Activated CD4-positive, CD25-positive, alpha-beta regulatory T cell treated with anti-CD3 and anti-CD28 coated beads, Interleukin-2, amount 50 U/mL, for 16 hours (primary cell): ENCODE measurements around the gene MVD.
A peak's percentile ranks its signal among the peaks of the same experiment; 100 is the strongest.
"Not testable (repeated sequence)": the region's sequence is repeated elsewhere in the genome, so short reads cannot be mapped to it uniquely, and the experiment has no call there.

ENCODE experiments used
- DNase-seq: peaks from one replicate; pipeline ENCODE4 v3.0.0-alpha.2; 2020; ENCODE audit warnings: low read depth, low spot score

MVD gene

DNA sequence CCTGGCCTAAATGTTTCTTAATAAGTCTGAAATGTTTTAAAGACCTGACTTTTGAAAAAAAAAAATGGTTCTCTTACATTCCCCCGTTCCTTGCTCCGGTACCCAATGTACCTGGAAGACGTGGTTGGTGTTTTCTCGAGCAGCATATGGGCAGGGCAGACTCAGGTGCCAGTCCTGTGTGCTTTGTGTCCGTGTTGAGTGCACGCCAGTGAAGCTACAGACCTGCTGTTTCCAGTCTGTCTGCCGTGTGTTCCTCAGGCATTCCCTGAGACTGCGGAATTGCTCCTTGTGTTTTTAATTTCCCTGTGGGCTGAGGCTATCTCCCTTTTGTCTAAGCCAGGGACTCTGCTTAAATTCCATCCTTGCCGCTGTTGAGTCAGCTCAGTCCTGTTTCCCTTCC is 36.2 kb downstream of the MVD start:
- no peak for DNase-seq

DNA sequence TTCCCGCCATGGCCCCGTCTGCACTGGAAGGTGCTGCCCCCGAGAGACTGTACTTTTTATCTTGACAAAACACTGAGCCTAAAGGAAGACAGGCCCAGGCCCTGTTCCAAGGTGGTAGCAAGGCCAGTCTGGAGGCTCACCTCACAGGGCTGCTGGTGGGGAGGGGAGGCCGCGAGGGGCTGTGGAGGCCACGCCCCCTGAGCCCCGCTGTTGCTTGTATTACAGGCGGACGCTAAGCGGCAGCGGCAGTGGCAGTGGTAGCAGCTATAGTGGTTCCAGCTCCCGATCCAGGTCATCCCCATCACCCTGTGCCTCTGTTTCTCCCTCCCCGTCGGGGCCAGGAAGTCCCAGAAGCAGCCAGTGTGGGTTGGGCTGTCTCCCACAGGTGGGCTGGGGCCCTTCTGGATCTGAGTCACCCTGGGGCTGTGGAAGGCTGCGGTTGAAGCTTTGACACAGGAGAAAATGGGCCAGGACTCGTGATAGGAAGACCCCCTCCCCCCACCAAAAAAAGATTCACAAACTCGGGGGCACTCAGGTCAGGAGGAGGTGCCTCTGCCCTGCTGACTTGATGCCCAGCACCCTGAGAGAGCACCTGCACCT is 37.8 kb downstream of the MVD start:
- DNase-seq = no peak

DNA sequence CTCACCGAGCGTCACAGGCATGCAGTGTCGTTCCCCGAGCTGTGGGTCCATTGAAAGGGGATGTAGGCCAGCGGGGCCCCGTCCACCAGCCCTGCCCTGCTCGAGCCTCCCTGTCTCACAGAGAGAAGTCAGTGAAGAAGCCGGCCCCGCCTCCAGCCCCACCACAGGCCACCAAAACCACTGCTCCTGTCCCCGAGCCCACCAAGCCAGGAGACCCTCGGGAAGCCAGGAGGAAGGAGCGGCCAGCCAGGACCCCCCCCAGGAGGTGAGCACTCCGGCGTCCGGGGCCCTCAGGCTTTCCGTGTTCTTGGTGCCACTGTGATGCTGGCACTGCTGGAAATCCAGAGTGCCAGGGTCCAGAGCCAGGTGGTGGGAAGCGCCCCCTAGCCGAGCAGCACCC is 38.4 kb downstream of the MVD start:
- DNase-seq = no peak

DNA sequence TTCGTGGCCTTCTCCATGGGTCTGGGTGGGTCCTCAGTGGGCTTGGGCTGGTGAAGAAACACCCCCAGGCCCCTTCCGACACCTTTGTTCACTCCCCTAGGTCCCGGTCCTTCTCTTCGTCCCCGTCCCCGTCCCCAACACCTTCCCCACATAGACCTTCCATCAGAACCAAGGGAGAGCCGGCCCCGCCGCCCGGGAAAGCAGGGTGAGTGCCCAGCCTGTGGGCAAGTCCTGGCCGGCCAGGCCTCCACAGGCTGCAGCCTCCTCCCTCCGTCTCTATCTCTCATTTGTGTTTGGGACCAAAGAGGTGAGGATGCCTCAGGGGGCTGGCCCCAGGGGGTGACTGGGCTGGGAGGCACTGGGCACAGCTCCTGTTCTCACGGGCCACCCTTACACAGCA is 39.0 kb downstream of the MVD start:
- DNase-seq = no peak

DNA sequence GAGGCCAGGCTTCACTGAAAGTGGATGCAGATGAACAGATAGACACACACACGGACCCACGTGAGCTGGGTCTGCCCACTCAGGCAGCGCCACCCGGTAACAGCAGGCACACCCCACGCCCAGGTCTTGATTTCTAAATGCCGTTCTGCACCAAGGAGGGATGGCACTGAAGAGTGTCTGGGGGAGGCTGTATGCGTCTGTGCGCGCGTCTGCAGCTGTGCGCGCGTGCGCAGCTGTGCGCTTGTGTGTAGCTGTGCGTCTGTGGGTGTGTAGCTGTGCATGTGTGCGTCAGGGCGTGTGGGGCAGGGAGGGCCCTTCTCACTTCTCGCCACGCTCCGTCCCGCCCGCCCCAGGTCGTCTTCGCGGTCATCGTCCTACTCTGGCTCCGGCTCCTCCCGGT is 40.0 kb downstream of the MVD start:
- no peak for DNase-seq

DNA sequence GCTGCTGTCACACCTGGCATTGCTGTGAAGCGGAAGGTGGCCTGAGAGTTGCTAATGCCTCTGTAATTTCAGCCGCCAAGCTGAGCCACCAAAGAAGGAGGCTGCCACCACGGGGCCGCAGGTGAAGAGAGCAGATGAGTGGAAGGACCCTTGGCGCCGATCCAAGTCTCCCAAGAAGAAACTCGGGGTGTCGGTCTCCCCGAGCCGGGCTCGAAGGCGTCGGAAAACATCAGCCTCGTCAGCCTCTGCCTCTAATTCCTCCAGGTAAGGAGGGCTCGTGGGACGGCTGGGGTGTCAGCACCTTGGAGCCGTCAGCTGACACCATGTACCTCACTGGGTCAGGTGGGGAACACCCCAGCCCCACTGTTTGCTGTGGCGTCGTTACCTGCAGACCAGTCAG is 40.8 kb downstream of the MVD start:
- DNase-seq = no peak

DNA sequence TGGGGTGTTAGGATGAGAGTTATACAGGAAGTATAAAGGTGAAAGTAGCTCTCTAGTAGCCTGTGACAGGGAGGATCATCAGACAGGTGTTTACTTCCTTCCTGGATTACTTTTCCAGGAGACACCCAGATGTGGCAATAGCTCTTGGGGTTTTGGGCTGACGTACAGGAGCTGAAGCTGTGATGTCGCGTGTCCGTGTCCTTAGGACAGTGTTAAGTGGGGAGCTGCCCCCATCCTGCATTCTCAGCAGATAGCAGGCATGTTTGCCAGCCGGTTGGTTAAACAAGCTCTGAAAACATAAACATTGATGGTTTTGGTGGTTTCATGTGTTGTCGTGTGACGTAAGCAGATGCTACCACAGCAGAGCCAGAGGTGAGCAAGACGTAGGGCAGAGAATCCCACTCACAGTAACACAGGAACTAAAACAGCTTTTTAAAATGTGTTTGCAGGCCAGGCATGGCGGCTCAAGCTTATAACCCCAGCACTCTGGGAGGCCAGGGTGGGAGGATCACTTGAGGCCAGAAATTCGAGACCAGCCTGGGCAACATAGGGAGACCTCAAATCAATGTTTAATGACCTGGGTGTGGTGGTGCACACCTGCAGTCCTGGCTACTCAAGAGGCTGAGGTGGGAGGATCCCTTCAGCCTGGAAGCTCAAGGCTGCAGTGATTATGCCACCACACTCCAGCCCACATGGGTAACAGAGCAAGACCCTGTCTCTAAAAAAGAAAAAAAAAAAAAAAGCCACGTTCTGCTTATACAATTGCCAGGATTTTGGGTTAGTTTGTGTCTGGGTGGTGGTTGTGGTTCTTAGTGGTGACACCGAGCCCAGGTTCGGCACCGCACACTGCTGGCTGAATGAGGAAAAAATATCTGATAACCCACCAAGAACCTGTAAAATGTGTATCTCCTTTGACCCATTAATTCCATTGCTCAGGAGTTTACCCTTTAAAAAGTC is 42.8 kb downstream of the MVD start:
- peak; percentile 57 for DNase-seq

DNA sequence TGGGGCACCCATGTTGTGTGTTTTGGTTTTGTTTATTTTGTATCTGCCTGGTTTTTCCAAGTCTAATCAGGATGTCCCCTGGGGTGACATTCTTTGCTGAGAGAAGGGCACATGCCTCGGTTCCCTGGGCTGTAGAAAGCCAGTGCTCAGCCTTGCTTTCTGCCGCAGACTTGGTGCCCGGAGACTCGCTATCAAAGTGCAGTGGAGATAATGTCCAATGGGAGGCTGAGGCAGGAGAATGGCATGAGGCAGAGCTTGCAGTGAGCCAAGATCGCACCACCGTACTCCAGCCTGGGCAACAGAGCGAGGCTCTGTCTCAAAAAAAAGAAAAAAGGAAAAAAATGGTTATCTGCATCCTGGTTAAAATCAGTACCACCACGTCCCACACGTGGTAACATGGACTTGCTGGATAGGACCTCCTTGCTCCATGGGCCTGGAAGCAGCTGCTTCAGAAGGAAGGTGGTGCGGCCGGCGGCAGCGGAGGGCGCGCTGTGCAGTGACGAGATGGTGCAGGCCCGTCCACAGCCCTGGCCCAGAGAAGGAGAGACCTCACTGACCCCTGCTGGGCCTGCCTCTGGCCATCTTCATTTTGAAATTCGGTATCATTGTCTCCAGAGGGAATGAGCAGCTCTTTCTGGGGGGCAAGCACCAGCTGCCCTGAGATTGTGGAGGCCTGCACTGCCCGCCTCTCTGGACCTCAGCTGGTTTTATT is 43.8 kb downstream of the MVD start:
- no peak for DNase-seq

DNA sequence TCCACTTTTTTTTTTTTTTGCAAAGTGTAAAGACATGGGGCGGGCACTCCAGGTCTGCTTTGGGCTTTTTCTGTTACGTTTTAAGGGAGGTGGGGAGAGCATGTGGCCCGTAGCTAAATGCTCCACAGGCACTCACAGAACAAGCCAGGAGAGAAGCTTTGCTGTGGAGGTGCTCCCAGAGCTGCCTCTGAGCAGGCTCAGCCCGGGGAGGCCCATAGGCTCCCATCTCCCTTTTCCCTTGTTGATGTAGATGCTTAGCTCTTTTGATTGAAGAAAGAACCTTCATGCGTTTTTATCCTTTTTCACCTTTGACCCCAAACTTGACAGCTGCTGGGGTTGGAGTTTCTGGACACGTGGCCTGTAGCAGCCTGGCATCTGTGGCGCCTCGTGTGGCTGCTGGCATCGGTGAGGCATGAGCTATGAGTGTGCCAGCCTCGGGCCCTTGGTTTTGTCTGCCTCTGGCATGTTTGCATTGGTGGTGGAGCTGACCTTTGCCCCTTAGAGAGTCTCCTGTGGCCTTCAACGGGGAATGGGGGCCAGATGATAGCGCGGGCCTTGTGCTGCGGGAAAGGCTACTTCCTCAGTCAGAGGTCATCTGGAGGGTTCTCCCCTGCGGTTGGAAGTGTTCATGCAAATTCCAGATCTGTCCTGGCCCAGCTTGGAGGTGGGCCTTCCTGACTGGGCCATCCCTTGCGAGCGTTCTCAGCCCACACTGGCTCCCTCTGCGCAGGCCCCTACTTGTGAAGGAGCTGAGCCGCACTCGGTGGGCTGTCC is 44.5 kb downstream of the MVD start:
- no peak for DNase-seq

DNA sequence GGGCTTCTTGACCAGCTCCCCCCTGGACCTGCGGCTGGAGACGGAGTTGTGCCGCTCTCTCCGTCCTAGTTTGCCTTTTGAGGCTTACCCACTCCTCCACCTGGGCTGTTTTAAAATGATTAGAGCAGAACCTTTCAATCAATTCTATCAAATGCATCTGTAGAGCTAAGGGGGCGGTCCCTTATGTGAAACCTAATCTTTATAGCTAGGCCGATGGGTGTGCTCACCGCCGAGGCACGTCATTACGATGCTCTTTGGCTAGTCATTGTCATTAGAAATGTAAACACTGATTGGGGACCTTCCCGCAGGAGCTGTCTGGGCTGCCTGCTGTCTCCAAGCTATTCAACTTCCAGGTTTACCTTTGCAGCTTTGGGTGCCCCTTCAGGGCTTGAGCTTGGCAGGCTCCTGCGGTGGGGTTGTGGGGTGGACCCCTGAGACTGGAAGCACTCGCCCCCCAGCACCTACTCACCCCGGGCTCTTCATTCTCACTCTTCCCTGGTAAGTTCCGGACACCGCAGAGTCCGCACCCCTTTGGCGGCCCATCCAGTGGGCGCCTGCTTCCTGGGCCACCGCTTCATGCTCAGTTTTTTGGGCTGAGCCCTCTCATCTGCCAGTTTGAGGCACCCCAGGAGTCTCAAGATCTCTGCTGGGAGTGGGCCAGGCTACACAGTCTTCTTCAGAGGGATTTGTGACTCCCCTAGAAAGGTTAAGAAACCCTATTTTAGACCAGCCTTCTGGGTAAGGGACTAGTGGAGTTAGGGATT is 45.4 kb downstream of the MVD start:
- no peak for DNase-seq

DNA sequence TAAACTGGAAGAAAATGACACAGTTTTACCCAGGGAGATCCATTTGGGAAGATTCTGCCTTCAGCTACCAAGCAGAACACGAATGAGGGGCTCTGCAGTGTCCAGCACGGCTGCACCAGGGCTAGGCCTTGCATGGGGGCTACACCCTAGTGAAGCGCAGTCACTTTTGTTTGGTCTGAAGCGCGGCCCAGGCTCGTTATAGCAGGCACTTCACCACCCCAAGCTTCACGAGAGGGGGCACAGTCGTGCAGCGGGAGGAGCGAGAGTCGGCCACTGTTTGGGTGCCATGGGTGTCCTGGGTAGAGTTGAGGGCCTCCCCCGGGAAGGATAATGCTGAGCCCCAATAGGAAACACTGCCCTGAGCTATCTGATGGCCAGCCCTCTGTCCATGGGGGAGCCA is 46.2 kb downstream of the MVD start:
- DNase-seq = no peak

DNA sequence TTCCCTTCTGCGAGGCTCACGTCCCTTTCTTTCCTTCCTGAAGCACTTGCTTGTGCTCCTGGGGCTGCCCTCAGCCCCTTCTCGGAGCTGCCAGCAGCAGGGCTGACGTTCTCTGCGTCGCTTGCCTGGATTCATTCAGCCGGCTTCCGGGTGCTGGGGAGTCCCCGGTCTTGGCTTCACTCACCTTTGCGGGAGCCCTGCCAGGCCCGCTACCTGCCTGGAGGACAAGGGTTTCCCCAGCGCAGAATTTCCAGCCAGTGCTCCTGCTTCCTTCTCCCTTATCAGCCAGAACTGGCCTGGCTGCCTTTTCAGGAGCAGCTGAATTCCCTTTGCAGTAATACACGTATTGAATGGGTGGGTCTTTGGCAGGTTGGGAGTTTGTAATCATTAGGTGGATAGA is 46.6 kb downstream of the MVD start:
- no peak for DNase-seq

DNA sequence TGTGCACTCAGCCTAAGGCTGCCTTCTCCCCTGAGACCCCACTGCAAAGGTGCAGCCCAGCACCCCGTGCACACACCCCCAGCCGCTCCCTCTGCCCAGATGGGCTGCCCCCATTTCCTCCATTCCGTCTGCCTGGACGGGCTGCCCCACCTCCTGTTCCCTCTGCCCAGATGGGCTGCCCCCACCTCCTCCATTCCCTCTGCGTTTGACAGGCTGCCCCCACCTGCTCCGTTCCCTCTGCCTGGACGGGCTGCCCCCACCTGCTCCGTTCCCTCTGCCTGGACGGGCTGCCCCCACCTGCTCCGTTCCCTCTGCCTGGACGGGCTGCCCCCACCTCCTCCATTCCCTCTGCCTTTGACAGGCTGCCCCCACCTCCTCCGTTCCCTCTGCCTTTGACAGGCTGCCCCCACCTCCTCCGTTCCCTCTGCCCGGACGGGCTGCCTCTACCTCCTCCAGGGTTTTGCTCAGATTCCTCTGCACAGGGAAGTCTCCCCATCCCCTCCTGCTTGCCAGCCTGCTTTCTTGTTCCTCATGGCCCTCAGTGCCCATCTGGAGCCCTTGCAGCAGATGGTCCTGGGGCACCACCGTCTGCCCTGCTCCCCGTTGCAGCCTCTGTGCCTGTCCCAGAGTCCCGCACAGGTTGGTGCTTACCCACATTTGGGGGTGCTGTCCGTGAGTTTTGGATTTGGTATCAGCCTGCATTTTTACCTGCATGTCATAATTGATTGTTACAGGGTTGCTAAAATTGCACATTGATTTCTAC is 47.9 kb downstream of the MVD start:
- DNase-seq = no peak

DNA sequence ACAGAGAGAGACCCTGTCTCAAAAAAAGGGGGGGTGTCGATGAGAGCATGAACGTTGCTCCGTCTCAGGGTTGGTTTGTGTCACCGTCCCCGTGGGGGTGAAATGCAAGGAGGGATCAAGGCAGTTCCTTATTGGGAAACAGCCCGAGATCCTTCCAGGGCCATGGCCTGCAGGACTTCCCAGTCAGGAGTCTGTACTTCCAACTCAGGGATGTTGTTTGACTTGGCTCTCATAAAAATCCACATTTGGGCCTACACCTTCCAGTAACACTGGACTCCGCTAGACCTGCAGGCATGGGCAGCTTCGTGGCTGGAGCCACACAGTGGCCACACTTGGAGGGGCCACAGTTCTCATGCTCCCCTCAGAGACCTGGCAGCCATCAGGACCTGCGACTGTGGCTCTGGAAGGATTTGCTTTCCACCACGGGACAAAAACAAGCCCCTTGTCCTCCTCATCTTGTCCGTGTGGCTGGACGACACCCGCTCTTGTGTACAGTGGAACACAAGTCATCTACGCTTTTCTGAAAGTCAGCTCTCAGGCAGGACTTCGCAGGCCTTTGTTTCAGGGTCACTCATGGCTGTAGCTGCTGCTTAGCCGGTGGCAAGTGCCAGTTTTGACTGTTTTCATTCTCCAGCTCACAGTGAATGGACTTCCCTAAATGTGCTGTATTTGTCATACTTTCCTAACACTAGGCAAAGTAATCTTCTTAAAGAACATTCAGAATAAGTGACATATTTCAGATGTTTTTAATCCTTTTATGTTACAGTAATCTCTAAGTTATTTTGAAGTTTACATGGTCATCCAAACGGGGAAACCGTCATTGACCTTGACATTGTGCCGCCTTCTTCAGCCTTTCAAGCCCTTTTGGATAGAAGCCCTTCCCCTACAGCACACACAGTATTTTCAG is 48.7 kb downstream of the MVD start:
- DNase-seq = no peak

DNA sequence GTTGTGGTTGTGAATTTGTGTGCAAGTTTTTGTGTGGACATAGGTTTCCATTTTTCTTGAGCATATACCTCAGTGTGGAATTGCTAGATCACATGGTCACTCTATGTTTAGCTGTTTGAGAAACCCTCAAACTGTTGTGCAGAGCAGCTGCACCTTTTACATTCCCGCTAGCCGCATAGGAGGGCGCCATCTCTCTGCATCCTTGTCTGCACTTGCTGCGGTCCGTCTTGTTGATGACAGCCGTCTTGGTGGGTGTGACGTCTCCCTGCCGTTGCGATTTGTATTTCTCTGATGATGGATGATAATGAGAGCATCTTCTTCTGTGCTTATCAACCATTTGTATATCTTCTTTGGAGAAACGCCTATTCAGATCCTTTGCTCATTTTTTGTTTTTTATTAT is 49.6 kb downstream of the MVD start:
- no peak for DNase-seq

DNA sequence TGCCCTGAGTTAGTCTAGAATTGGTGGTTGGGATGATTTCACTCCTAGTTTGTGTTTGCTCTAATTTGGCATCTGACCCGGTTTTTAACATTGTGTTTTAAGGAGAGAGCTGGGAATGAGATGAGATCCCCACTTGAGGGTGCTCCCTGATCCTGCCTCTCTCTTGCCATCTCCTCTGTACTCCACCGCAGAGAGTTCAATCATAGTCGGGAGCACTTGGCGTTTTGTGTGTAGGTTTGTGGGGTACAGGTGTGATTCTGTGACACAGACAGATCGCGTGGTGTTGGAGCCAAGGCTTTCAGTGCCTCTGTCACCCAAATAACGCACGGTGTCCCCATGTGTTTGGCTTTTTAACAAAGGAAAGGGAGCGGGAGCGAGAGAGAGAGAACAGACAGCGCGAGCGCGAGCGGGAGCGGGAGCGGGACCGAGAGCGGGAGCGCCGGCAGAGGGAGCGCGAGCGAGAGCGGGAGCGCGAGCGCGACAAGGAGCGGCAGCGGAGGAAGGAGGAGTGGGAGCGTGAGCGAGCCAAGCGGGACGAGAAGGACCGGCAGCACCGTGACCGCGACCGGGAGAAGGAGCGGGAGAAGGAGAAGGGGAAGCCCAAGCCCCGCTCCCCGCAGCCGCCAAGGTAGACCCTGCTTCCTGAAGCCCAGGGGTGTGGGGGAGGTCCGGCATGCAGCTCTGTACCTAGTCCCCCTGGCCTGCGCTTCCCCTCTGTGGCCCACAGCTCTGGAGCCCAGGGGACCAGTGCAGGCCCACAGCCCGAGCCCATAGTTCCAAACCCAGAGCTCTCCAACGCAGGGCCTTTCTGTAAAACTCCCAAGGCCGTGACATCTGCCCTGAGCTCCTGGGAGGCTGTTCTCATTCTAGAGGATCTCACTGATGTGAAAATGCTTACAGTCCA is 51.7 kb downstream of the MVD start:
- no peak for DNase-seq

DNA sequence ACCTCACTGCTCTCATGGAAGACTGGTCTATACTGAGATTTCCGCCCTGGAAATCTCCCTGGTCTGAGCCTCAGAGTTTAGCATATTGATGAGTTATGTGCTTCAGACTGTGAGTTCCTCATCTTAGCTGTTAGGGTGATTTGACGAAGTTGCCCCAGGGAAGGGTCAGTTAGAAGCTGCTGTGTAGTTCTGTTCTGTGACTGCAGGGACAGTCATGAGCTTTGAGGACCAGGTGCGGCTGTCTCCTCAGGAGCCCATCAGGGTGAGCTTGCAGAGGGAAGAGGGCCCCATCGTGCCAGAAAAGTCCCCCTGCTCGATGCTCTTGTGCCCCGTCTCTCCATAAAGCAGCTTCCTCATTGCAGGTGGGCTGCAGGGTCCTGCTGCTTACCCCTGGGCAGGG is 52.8 kb downstream of the MVD start:
- DNase-seq = no peak

DNA sequence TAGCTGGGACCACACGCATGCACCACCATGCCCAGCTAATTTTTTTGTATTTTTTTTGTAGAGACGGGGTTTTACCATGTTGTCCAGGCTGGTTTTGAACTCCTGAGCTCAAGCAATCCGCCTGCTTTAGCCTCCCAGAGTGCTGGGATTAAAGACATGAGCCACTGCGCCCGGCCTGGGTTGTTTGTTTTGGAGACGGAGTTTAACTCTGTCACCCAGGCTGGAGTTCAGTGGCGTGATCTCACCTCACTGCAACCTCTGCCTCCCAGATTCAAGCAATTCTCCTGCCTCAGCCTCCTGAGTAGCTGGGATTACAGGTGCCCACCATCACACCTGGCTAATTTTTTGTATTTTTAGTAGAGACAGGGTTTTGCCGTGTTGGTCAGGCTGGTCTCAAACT is 53.5 kb downstream of the MVD start:
- not testable (repeated sequence) for DNase-seq
